GM12892 (cell line): ENCODE data around the gene HSPA12B.
A peak's percentile ranks its signal among the peaks of the same experiment; 100 is the strongest.

Experiments used
- DNase-seq: peaks from one replicate; pipeline ENCODE4 v3.0.0; 2011; ENCODE audit not compliant: insufficient read length
- FAIRE-seq: peaks from 2 replicates; lab custom pipeline; 2011; peaks lifted over from hg19 to GRCh38; lab: Jason Lieb, UNC
- POLR2A ChIP-seq: IDR thresholded peaks from 2 replicates; pipeline ENCODE4 v1.6.1; 2011; ENCODE audit warnings: low read depth, low read length, control low read depth
- POLR2AphosphoS5 ChIP-seq: IDR thresholded peaks from 2 replicates; pipeline ENCODE4 v1.6.1; 2011; ENCODE audit warnings: low read depth, low read length, control low read depth
- TAF1 ChIP-seq: IDR thresholded peaks from 2 replicates; pipeline ENCODE4 v1.6.1; 2011; ENCODE audit warnings: low read depth, mild to moderate bottlenecking, control low read depth, low read length, borderline replicate concordance

Gene HSPA12B

DNA sequence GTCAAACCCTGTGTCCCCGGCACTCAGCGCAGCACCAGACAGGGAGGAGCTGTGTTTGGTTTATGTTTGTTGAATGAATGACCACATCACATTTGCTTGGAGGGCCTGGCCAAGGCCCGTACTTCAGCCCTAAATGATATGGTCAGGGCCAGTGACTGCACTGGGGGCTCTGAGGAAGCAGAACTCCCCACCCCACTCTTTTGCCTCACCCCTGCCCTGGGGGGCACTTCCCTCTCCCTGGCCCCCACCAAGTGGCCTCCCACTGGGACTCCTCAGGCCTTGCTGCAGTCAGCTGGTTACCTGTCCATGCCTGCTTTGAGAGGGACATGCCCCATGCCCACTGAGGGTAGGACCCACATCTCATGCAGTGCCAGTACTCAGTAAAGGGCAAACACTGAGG is 32.2 kb downstream of the HSPA12B start:
- no peak for DNase-seq
- no peak for FAIRE-seq
- no peak for TF ChIP-seq POLR2A

DNA sequence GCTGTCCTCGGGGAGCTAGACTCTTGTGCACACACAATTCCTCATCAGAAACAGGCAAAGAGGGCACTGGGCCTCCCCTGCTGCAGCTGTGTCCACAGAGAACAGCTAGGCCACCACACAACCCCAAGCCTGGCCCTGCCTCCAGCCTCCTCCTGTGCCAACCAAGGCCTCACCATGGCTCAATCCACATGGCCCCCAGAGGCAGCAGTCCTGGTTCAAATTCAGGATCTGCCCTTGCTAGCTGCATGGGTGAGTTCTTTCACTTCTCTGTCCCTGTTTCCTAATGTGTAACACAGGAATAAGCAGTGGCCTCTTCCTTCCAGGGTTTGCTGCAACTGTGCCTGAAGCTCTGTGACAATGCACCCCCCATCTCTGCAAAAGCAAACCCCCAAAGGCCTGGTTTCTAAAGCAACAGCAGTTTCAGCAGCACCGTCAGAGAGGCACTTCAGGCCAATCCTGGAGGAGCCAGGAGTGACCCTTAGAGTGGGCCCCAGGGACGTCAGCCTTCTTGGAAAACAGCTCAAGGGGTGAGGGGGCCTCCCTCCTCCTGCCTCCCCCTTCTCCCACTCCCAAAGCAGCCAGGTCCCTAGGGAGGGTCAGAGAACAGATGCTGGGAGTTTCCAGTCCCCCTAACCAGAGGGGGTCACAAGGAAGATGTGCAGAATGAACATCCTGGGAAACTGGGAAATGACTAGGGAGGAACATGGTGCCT is 32.8 kb downstream of the HSPA12B start:
- no peak for TF ChIP-seq POLR2AphosphoS5
- FAIRE-seq (no peak), DNase-seq (no peak)

DNA sequence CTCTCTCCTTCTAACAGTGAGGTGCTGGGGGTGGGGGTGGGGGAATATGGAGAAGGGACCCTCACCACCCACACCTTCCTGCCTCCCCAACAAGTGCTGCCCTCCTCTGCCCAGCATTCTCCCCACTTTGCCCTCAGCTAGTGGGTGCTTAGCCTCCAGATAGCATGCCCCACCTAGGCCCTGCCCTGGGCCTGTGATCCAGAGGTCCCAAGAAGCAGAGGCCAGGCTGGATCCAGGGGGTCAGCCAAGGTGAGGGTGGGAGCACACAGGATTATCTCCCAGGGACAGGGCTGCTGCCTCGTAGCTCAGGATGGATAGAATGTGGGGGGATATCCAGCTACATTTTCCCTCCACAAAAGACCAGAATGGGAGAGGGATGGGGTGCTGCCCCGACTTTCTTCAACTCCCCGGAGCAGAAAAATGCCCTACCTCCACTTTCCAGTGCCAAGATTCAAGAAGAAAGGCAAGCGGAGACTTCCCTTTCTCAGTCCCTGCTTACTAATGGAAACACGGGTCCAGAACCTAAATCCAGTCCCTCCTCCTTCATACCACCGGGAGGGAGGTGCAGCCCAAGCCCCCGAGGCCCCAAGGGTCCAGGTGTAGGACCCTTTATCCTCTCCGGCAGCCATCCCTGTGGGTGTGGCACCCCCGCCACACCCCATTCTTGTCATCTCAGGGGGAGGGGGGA is 34.1 kb downstream of the HSPA12B start:
- TF ChIP-seq POLR2AphosphoS5 (no peak), POLR2A (no peak), TAF1 (no peak)
- DNase-seq = no peak
- no peak for FAIRE-seq

DNA sequence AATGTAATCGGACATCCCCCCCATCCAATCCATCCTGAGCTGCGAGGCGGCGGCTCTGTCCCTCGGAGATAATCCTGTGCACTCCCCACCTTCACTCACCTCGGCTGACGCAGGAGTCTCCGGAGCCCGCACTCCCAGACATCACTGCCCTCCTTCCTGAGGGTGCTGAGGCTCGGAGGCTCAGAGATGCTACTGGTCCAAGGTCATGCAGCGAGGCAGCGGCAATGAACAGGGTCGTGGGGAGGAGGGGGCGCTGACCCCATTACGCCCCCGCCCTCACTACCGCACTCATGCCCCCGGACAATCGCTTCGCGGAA is 34.6 kb downstream of the HSPA12B start:
- FAIRE-seq (no peak), DNase-seq (no peak)
- TF ChIP-seq POLR2AphosphoS5 (no peak), TAF1 (no peak), POLR2A (no peak)

DNA sequence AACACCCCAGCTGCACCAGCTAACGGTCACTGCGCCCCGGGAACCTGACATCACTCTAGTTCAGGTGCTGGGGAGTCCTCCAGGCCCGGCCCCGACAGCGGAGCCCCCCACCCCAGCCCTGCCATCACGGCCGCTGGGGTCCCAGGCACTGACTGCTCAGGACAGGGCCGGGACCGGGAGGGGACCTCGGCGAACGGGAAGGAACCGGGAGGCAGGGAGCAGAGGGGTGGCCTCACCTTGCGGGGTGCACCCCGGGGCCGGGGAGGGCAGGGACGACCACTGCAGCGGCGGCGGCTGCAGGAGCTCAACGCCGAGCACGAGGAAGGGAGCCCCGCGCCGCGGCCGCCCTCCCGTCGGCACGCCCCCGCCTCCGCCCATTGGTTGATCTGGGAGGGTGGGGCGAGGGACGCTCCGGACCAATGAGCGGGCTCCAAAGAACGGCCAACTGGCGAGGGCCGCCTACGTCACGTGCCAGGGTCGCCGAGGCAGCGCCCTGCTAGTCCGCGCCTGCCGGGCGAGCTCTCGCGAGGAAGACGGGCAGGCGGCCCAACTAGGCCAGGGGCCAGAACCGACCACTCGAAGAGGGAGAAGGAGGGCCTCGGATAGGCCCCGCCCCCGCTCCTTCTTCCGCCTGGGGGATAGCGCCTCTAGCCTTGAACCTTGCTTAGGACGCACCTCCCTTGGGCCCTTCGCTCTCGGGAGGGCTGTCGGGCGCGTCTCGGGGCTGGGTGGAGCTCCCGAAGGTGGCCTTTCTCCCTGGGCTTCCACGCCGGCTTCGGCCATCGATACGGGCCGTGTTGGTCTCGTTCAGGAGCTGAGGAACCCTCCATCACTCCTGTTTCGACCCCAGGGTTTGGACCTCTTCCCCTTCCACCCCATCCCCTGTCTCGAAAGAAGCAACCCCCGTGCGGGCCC is 35.2 kb downstream of the HSPA12B start, which contains the start of gene ADISSP:
Gene ADISSP, minus strand, starts transcription at position 327 of the 915 bp plus-strand sequence. CDS start 7,653 bp downstream, outside the sequence.
- DNase-seq = peak; percentile 99
- peak; percentile 99 for FAIRE-seq
- TF ChIP-seq TAF1 (0 out of 2 replicates have a peak, but pooled peaks have one; percentile 32), POLR2A (peak; percentile 75), POLR2AphosphoS5 (peak; percentile 70)

DNA sequence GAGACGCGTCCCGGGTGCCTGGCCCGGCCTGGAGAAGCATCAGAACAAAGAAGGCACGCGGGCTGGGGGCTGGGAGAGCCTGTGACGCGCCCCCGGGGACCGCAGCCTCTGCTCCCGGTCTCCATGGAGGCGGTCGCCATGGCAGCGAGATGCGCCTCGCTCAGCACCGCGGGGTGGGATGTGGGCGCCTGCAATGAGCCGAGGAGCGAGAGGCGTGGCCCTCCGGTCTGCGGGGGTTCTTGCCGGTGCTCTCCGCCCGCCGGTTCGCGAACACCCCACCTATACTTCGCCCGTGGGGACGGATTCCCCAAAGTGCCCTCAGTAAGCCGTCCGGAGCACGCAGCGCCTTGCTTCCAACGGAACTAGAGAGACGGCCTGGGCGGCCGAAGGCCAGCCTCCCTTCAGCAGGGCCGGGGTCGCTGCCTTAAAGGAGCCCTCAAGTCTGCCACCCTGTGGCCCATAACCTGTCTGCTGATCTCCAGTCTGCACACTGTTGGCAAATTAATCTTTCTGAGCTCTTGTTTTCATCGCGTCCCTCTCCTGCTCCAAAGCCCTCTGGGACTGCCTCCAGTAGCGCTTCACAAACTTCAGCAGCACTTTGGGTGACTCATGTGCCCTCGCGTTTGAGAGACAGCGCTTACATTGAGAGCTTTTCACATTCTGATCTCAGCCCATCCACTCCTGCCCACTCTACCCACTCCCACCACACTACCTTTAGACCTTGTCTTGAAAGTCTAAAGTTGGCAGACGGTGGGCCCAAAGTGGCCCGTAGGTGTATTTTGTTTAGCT is 36.1 kb downstream of the HSPA12B start:
- FAIRE-seq (peak; percentile 68), DNase-seq (peak; percentile 75)
- TF ChIP-seq POLR2AphosphoS5 = no peak
- no peak for TF ChIP-seq POLR2A

DNA sequence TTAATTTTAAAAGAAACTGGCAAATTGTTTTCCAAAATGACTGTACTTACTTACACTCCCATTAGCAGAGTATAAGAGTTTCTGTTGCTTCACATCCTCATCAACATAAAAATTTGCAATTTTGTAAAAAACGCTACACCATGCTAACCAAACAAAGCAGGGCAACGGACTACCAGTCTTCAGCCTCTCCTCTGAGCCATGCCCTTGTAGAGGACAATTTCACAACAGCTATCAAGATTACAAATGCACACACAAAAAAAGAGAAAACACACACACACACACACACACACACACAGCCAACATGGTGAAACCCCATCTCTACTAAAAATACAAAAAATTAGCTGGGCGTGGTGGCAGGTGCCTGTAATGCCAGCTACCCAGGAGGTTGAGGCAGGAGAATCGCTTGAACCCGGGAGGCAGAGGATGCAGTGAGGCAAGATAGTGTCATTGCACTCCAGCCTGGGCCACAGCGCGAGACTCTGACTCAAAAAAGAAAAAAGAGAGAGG is 39.1 kb downstream of the HSPA12B start:
- no peak for DNase-seq
- no peak for FAIRE-seq

DNA sequence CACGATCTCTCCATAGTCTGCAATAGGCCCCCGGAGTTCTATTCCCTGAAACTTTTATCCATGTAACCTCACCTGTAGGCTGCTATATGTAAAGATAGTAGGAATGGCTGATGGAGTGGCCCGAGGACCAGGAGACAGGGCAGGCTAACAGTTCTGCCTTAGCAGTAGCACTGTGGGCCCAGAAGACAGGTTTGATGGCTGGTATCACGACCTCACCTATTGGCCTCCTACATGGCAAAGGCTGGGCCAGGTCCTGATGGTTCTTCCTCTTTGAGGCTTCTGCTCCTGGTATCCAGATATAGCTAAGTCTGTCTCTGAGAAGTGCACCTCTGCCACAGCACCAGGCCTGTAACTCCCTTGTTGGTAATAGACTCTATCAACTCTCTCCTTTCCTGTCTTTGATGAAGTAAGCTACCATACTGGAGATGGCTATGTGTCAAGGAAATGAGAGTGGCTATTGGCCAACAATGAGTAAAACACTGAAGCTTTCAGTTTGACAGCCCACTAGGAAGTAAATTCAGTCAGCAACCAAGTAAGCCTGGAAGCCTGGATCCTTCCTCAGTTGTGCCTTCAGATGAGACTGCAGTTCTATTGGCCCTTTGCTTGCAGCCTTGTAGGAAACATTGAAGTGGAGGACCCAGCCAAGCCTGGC is 43.1 kb downstream of the HSPA12B start:
- no peak for FAIRE-seq
- TF ChIP-seq POLR2A (no peak), POLR2AphosphoS5 (no peak), TAF1 (no peak)

More for the DNA sequence above, 39.1 kb downstream of the HSPA12B start:
- no peak for TF ChIP-seq TAF1

DNA sequence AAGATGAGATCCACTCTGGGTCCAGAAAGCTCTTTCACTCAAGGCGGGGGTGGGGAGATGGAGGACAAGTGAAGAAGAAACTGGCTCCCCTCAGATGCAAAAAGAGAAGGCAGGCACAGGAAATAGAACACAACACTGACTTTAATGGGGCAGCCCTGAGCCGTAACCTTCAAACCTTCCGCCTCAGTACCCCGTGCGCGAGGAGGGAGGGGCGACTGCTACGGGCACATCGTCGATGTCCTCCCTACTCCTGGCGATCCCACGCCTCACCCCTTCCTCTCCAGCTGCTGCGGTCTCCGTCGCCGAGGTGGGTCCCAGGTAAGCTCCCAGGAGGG is 44.9 kb downstream of the HSPA12B start:
- TF ChIP-seq POLR2AphosphoS5 (no peak), TAF1 (no peak), POLR2A (no peak)
- no peak for FAIRE-seq

More for the DNA sequence above, 43.1 kb downstream of the HSPA12B start:
- DNase-seq = no peak

DNA sequence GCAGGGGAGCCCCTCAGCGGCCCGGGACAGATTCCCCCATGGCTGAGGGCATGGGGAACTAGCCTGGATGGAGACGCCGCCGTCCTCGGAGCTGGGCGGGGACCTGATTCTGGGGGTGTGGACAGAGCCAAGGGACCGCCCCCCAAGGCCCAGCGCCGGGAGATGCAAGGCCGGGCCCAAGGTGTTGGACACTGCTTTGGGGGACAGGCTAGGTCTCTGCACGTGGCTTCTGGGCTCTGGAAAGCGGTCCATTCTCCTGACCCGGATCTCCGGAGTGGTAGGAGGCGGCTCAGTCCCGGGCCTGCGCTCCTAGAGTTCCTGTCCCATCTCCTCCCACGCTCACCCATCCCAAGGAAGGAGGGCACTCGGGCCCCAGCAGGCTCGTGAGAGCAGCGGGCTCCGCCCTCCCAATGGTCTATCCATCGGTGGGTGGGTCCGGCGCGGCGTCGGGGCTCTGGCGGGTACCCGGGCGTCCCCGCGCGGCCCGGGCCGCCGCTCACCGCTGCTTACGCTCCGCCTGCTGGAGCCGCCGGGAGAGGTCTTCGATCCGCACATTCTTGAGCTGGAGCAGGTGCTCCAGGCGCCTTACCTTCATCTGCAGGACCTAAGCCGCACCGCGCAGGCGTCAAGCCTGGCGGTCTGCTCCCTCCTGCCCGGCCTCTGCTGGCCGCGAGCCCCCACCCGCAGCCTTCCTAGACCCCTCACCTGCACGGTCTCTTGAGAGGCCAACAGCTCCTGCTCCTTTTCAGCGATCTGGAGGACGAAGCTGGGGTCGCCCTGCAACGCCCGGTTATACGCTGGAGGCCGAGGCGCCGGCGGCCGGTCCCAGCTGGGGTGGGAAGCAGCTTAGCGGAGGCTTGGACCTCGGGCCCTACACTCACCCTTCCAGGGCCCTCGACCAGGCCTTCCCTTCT is 45.5 kb downstream of the HSPA12B start:
- FAIRE-seq (no peak), DNase-seq (no peak)
- TF ChIP-seq POLR2A (no peak), POLR2AphosphoS5 (no peak), TAF1 (no peak)

More for the DNA sequence above, 44.9 kb downstream of the HSPA12B start:
- DNase-seq = no peak
